HT1080 (cell line): ENCODE results near the gene LRG1. TPM values are rescaled to one million over a fixed set of nuclear protein-coding genes. Genes with fewer than 3 reads are reported as not detected.

Experiments used
- DNase-seq: peaks from one replicate; pipeline ENCODE4 v3.0.0-alpha.2; 2015; ENCODE audit warnings: low read depth
- total RNA-seq: library from RNA; depleted of rRNA; stranded (reverse); fragments of >200 nt; shearing (Covaris generic); gene quantifications from 2 replicates; pipeline ENCODE4 v1.2.3, GENCODE V29; 2014; rRNA removed

Gene LRG1
- total RNA-seq, 1 experiment from 2014 or later = not detected

DNA sequence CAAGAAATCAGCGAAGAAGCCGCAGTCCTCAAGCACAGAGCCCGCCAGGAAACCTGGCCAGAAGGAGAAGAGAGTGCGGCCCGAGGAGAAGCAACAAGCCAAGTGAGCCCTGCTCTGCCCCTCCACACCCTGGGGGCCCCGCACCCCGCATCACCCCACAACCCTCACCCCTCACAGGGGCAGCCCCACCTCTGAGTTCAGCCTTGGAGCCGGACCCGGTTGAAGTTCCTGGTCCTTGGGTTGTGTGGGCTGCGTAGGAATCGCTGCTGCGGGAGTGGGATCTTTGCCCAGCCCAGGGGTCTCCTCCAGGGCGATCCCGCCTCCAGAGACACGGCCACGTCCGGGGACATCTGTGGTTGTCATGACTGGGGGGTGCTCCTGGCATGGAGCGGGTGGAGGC lies 43.5 kb downstream of the LRG1 start:
- DNase-seq = no peak

GRCh38 chr19:4495471-4495870 lies 44.4 kb downstream of the LRG1 start:
- no peak for DNase-seq

GRCh38 chr19:4494691-4495064 lies 45.2 kb downstream of the LRG1 start:
- no peak for DNase-seq

DNA sequence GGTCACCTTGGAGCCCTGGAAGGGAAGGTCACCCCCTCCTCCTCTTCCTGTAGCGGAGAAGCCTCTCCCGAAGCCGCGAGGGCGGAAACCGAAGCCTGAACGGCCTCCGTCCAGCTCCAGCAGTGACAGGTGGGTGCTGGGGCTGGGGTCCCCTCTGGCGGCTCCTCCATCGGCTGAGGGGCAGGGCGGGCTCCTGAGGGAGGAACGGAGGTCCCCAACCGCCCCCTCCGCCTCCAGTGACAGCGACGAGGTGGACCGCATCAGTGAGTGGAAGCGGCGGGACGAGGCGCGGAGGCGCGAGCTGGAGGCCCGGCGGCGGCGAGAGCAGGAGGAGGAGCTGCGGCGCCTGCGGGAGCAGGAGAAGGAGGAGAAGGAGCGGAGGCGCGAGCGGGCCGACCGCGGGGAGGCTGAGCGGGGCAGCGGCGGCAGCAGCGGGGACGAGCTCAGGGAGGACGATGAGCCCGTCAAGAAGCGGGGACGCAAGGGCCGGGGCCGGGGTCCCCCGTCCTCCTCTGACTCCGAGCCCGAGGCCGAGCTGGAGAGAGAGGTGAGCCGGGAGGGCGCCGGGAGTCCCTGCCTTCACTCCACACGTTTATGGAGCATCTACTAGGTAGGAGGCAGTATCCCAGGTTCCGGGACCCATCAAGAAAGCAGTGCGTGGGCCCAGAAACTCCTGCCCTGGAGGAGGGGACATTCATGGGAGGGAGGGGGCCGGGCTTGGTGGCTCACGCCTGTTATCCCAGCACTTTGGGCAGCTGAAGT lies 45.7 kb downstream of the LRG1 start:
- DNase-seq = no peak

GRCh38 chr19:4493104-4493928 lies 46.5 kb downstream of the LRG1 start:
- no peak for DNase-seq

GRCh38 chr19:4492337-4493103 lies 47.3 kb downstream of the LRG1 start:
- DNase-seq = no peak

- DNase-seq = no peak
Observed at GRCh38 chr19:4491446-4491845, 48.4 kb downstream of the LRG1 start.

- DNase-seq = no peak
Observed at GRCh38 chr19:4488496-4488895, 51.3 kb downstream of the LRG1 start.

DNA sequence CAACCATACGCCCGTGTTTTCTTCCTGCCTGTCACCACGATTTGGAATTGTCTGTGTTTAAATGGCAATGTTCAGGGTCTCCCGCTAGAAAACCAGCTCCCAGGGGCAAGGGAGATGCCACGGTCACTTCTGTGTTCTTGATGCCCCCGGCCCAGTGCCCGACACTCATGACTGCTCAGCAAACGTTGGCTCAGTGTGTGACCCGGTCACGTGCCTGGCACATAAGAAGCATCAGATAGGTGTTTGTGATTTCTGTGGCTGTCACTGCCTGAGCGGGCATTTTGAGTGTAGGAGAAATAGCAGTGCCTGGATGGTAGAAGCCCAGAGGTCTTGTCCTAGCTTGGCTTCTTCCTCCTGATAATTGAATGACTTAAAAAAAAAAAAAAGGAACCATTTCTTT lies 52.3 kb downstream of the LRG1 start:
- DNase-seq = no peak

Other genes with a start within 250 kb of the LRG1 start
- not detected in 2 replicates for gene TMIGD2, start 237.6 kb downstream of the LRG1 start, total RNA-seq
- 9.7 and 10.0 TPM in 2 replicates for gene FSD1, start 235.4 kb downstream of the LRG1 start, total RNA-seq
- 2.3 and 3.6 TPM in 2 replicates for gene STAP2, start 201.2 kb downstream of the LRG1 start, total RNA-seq
- gene MPND, start 196.5 kb downstream of the LRG1 start, total RNA-seq = 1.3 and 2.7 TPM in 2 replicates
- gene SH3GL1, start 139.5 kb downstream of the LRG1 start, total RNA-seq = 46.6 and 62.9 TPM in 2 replicates
- 26.5 and 44.1 TPM in 2 replicates for gene CHAF1A, start 137.4 kb downstream of the LRG1 start, total RNA-seq
- gene UBXN6, start 82.2 kb downstream of the LRG1 start, total RNA-seq = 48.4 and 75.4 TPM in 2 replicates
- 21.4 and 26.4 TPM in 2 replicates for gene HDGFL2, start 67.7 kb downstream of the LRG1 start, total RNA-seq
- gene PLIN4, start 21.6 kb downstream of the LRG1 start, total RNA-seq = 0.03 and 0.06 TPM in 2 replicates
- gene PLIN5, start 4.8 kb downstream of the LRG1 start, total RNA-seq = not detected in 2 replicates
- 11.9 and 13.9 TPM in 2 replicates for gene SEMA6B, start 19.6 kb upstream of the LRG1 start, total RNA-seq
- gene TNFAIP8L1, start 99.5 kb upstream of the LRG1 start, total RNA-seq = 3.0 and 6.1 TPM in 2 replicates
- gene MYDGF, start 130.3 kb upstream of the LRG1 start, total RNA-seq = 76.3 and 76.6 TPM in 2 replicates
- 36.1 and 53.1 TPM in 2 replicates for gene DPP9, start 183.8 kb upstream of the LRG1 start, total RNA-seq